ENCODE data around the gene MPV17L2. TPM values are rescaled to one million over a fixed set of nuclear protein-coding genes. Genes with fewer than 3 reads are reported as not detected.

The MPV17L2 gene
- total RNA-seq, 1 donor from 2014 or later, result 17.2 TPM

DNA sequence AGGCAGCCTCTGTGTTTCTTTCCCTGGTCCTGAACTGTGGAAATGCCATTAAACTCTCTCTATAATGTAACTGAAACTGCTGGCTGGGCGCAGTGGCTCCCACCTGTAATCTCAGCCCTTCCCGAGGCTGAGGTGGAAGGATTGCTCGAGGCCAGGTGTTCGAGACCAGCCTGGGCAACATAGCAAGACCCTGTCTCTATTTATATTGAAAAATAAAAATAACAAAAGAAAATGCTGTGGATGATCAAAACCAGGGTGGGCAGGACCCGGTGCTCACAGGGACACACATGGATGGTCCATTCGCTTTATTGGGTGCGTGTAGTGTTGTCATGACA, 3.5 kb downstream of the MPV17L2 start:
- no peaks in the 10 kb centered on the region for H3K9me3 Mint-ChIP-seq
- H3K27me3 Mint-ChIP-seq (ENCODE audit: low read depth), result peaks cover 5% of the 10 kb centered on the region
- H3K4me1 Mint-ChIP-seq, result peaks cover 26% of the 10 kb centered on the region
- no peak overlapping the region for H3K27ac Mint-ChIP-seq (ENCODE audit: unreplicated experiment)
- DNase-seq (ENCODE audit: low read depth, low spot score), result no peak
- no peaks in the 10 kb centered on the region for H3K36me3 Mint-ChIP-seq (ENCODE audit: low read depth)
- H3K4me3 Mint-ChIP-seq, result peak overlapping the region; percentile 69
- TF ChIP-seq, protein P1, sequence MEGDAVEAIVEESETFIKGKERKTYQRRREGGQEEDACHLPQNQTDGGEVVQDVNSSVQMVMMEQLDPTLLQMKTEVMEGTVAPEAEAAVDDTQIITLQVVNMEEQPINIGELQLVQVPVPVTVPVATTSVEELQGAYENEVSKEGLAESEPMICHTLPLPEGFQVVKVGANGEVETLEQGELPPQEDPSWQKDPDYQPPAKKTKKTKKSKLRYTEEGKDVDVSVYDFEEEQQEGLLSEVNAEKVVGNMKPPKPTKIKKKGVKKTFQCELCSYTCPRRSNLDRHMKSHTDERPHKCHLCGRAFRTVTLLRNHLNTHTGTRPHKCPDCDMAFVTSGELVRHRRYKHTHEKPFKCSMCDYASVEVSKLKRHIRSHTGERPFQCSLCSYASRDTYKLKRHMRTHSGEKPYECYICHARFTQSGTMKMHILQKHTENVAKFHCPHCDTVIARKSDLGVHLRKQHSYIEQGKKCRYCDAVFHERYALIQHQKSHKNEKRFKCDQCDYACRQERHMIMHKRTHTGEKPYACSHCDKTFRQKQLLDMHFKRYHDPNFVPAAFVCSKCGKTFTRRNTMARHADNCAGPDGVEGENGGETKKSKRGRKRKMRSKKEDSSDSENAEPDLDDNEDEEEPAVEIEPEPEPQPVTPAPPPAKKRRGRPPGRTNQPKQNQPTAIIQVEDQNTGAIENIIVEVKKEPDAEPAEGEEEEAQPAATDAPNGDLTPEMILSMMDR (conservative IDR thresholded peaks at IDR 0.05), result no peak

DNA sequence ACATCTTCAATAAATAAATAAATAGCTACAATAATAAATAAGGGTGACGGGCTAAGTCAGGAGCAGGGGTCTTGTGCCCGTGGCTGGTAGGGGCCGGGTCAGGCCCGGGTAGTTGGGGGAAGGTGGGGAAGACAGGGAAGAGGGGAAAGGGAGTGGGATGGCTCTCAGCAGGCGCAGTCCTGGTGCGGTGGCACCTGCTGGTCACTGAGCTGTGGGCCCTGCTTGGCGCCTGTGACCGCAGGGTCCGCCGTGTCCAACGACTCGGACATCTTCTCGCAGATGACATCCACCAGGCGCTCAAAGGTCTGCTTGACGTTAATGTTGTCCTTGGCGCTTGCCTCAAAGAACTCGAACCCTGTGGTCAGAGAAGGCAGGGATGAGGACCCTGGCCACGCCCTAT, 4.3 kb downstream of the MPV17L2 start:
- H3K27me3 Mint-ChIP-seq (ENCODE audit: low read depth), result peaks cover 6% of the 10 kb centered on the region
- H3K36me3 Mint-ChIP-seq (ENCODE audit: low read depth), result no peaks in the 10 kb centered on the region
- peak overlapping the region; percentile 15 for H3K4me3 Mint-ChIP-seq
- TF ChIP-seq, protein P1 (conservative IDR thresholded peaks at IDR 0.05), result no peak
- no peak overlapping the region for H3K27ac Mint-ChIP-seq (ENCODE audit: unreplicated experiment)
- DNase-seq (ENCODE audit: low read depth, low spot score), result no peak
- peaks cover 27% of the 10 kb centered on the region for H3K4me1 Mint-ChIP-seq
- H3K9me3 Mint-ChIP-seq, result no peaks in the 10 kb centered on the region

DNA sequence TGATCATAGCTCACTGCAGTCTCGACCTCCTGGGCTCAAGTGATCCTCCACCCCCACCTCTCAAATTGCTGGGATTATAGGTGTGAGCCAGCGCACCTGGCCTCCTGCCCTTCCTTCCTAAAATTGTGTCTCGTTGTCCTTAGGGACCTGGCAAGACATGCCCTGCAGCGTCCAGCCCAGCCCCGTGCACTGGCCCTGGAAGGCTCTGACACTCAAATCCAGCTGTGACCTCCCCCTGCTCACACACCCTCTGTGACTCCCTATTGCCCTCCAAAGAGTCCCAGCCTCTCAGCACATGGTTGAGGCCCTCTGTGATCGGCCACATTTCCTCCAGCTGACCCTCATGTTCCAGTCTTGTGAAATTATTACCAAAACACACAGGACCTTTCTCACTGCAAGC, 4.9 kb downstream of the MPV17L2 start:
- Mint-ChIP-seq H3K27ac (ENCODE audit: unreplicated experiment) (no peak overlapping the region), H3K27me3 (ENCODE audit: low read depth) (peaks cover 3% of the 10 kb centered on the region), H3K9me3 (no peaks in the 10 kb centered on the region), H3K4me3 (peak overlapping the region; percentile 74), H3K36me3 (ENCODE audit: low read depth) (no peaks in the 10 kb centered on the region), H3K4me1 (peaks cover 25% of the 10 kb centered on the region)
- DNase-seq (ENCODE audit: low read depth, low spot score), result no peak
- TF ChIP-seq, protein P1 (conservative IDR thresholded peaks at IDR 0.05), result no peak

DNA sequence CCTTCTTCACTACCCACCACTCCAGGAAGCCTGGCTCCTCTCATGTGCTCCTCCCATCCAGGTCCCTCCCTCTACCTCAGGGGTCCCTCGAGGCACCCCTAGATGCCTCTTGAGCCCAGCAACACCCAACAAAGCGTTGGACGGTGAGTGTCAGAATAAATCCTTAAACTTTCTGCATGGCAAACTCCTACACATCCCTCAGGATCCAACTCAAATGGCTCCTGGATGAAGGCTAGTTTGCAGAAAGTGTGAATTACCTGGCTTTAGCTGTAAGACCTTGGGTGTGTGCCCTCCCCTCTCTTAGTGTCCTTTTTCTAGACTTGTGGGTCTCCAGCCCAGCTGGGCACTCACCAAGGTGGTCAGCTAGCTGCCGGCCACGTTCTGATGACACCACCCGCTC, 5.4 kb downstream of the MPV17L2 start:
- Mint-ChIP-seq H3K27me3 (ENCODE audit: low read depth) (peaks cover 5% of the 10 kb centered on the region), H3K4me3 (peak overlapping the region; percentile 74), H3K9me3 (no peaks in the 10 kb centered on the region), H3K36me3 (ENCODE audit: low read depth) (no peaks in the 10 kb centered on the region), H3K27ac (ENCODE audit: unreplicated experiment) (peak overlapping the region; percentile 39), H3K4me1 (peaks cover 27% of the 10 kb centered on the region)
- DNase-seq (ENCODE audit: low read depth, low spot score), result no peak
- TF ChIP-seq, protein P1 (conservative IDR thresholded peaks at IDR 0.05), result no peak

DNA sequence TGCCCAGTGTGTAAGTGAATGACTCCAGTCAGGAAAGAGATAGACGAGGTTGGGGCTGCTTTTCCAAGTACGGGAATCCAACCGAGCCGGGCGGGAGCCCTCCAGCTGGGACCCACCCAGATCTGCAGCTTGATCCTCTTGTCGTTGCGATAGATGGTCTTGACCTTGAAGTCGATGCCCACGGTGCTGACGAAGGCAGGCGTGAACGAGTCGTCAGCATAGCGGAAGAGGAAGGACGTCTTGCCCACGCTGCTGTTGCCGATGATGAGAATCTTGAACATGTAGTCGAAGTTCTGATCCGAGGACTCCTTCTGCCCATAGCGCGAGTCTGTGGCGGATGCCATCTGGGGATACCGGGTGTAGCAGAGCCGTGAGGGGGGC, 9.4 kb downstream of the MPV17L2 start:
- Mint-ChIP-seq H3K27me3 (ENCODE audit: low read depth) (peaks cover 7% of the 10 kb centered on the region), H3K4me1 (peaks cover 37% of the 10 kb centered on the region), H3K36me3 (ENCODE audit: low read depth) (no peaks in the 10 kb centered on the region), H3K9me3 (no peaks in the 10 kb centered on the region), H3K4me3 (peak overlapping the region; percentile 95), H3K27ac (ENCODE audit: unreplicated experiment) (no peak overlapping the region)
- TF ChIP-seq, protein P1 (conservative IDR thresholded peaks at IDR 0.05), result no peak
- no peak for DNase-seq (ENCODE audit: low read depth, low spot score)
